H9 (cell line): ENCODE data around the gene OOSP4A. TPM values are rescaled to one million over a fixed set of nuclear protein-coding genes. Genes with fewer than 3 reads are reported as not detected.

Source experiments
- DNase-seq: peaks from one replicate; pipeline ENCODE4 v3.0.0-alpha.2; 2017
- H2AFZ ChIP-seq: one replicate; pipeline ENCODE4 v1.6.1; 2013; ENCODE audit warnings: mild to moderate bottlenecking, low read length, control low read depth, moderate library complexity
- H2AK5ac ChIP-seq: 2 replicates; pipeline ENCODE4 v1.6.1; 2013; ENCODE audit warnings: low read length, control low read depth, mixed read lengths; ENCODE audit not compliant: insufficient read length
- H2BK120ac ChIP-seq: one replicate; pipeline ENCODE4 v1.6.1; 2013; ENCODE audit warnings: low read depth, mild to moderate bottlenecking, low read length, control low read depth, inconsistent platforms; ENCODE audit not compliant: poor library complexity, severe bottlenecking
- H2BK12ac ChIP-seq: 2 replicates; pipeline ENCODE4 v1.6.1; 2013; ENCODE audit warnings: low read length, control low read depth, mixed read lengths, low read depth; ENCODE audit not compliant: insufficient read length
- H2BK15ac ChIP-seq: 2 replicates; pipeline ENCODE4 v1.6.1; 2013; ENCODE audit warnings: low read depth, low read length, control low read depth
- H2BK20ac ChIP-seq: one replicate; pipeline ENCODE4 v1.6.1; 2013; ENCODE audit warnings: low read depth, mild to moderate bottlenecking, low read length, control low read depth, inconsistent platforms; ENCODE audit not compliant: poor library complexity, severe bottlenecking
- H2BK5ac ChIP-seq: 2 replicates; pipeline ENCODE4 v1.6.1; 2013; ENCODE audit warnings: low read length, control low read depth, mixed read lengths; ENCODE audit not compliant: insufficient read length
- H3K14ac ChIP-seq: 2 replicates; pipeline ENCODE4 v1.6.1; 2013; ENCODE audit warnings: low read length, control low read depth; ENCODE audit not compliant: insufficient read depth
- H3K18ac ChIP-seq: 2 replicates; pipeline ENCODE4 v1.6.1; 2013; ENCODE audit warnings: low read depth, mild to moderate bottlenecking, mixed read lengths, low read length, control low read depth; ENCODE audit not compliant: insufficient read length
- H3K23ac ChIP-seq: 2 replicates; pipeline ENCODE4 v1.6.1; 2013; ENCODE audit warnings: low read length, control low read depth, mixed read lengths, low read depth; ENCODE audit not compliant: insufficient read length
- H3K23me2 ChIP-seq: 2 replicates; pipeline ENCODE4 v1.6.1; 2013; ENCODE audit warnings: low read depth, mild to moderate bottlenecking, mixed read lengths, low read length, control low read depth; ENCODE audit not compliant: insufficient read length, poor library complexity, severe bottlenecking
- H3K27ac ChIP-seq: 2 replicates; pipeline ENCODE4 v1.5.1; 2013; ENCODE audit warnings: low read length, control low read depth, mixed read lengths, low read depth; ENCODE audit not compliant: insufficient read length
- H3K27me3 ChIP-seq: 2 replicates; pipeline ENCODE4 v1.6.1; 2013; ENCODE audit warnings: low read length, control low read depth, inconsistent platforms; ENCODE audit not compliant: insufficient read depth
- H3K4ac ChIP-seq: 2 replicates; pipeline ENCODE4 v1.6.1; 2013; ENCODE audit warnings: low read depth, mild to moderate bottlenecking, control low read depth, inconsistent platforms, low read length, moderate library complexity
- H3K4me1 ChIP-seq: 2 replicates; pipeline ENCODE4 v1.6.1; 2013; ENCODE audit warnings: low read length, control low read depth, inconsistent platforms; ENCODE audit not compliant: insufficient read depth
- H3K4me2 ChIP-seq: 2 replicates; pipeline ENCODE4 v1.6.1; 2013; ENCODE audit warnings: low read length, control low read depth, mixed read lengths; ENCODE audit not compliant: insufficient read length, insufficient read depth
- H3K56ac ChIP-seq: 2 replicates; pipeline ENCODE4 v1.6.1; 2013; ENCODE audit warnings: low read depth, mild to moderate bottlenecking, mixed read lengths, low read length, control low read depth; ENCODE audit not compliant: insufficient read length
- H3K79me1 ChIP-seq: 2 replicates; pipeline ENCODE4 v1.6.1; 2013; ENCODE audit warnings: low read depth, mild to moderate bottlenecking, moderate library complexity, low read length, control low read depth, inconsistent platforms; ENCODE audit not compliant: insufficient read depth, poor library complexity, severe bottlenecking
- H3K79me2 ChIP-seq: 2 replicates; pipeline ENCODE4 v1.6.1; 2013; ENCODE audit warnings: low read length, control low read depth, inconsistent platforms; ENCODE audit not compliant: insufficient read depth
- H3K9ac ChIP-seq: 2 replicates; pipeline ENCODE4 v1.6.1; 2013; ENCODE audit warnings: low read length, control low read depth, mixed read lengths; ENCODE audit not compliant: insufficient read length; ENCODE audit errors: extremely low read depth
- H3K9me3 ChIP-seq: one replicate; pipeline ENCODE4 v1.6.1; 2013; ENCODE audit warnings: low read depth, low read length, inconsistent platforms; ENCODE audit not compliant: control insufficient read depth
- H3T11ph ChIP-seq: one replicate; pipeline ENCODE4 v1.6.1; 2013; ENCODE audit warnings: mild to moderate bottlenecking, low read length, control low read depth, inconsistent platforms
- H4K20me1 ChIP-seq: one replicate; pipeline ENCODE4 v1.6.1; 2013; ENCODE audit not compliant: control insufficient read depth, insufficient read length, insufficient read depth
- H4K5ac ChIP-seq: 2 replicates; pipeline ENCODE4 v1.6.1; 2013; ENCODE audit warnings: low read depth, mild to moderate bottlenecking, mixed read lengths, low read length, control low read depth; ENCODE audit not compliant: insufficient read length
- H4K8ac ChIP-seq: replicated peaks from 2 replicates; pipeline ENCODE4 v1.6.1; 2013; ENCODE audit warnings: low read length, control low read depth, mixed read lengths, low read depth; ENCODE audit not compliant: insufficient read length
- H4K91ac ChIP-seq: 2 replicates; pipeline ENCODE4 v1.6.1; 2013; ENCODE audit warnings: low read depth, mild to moderate bottlenecking, moderate library complexity, mixed read lengths, low read length, control low read depth; ENCODE audit not compliant: insufficient read length
- H3K27ac Mint-ChIP-seq, 3 experiments: 2 replicates in 2 of 3; 3 replicates in 1 of 3; pipeline ENCODE4 v1.8.0; 2020 to 2021; ENCODE audit warnings: mixed read lengths in 3 of 3, mild to moderate bottlenecking in 1 of 3, moderate library complexity in 1 of 3
- H3K27me3 Mint-ChIP-seq: 2 replicates; pipeline ENCODE4 v1.8.0; 2021; ENCODE audit warnings: low read depth, mild to moderate bottlenecking, moderate library complexity, mixed read lengths
- H3K36me3 Mint-ChIP-seq, 3 experiments: 2 replicates in 2 of 3; 3 replicates in 1 of 3; pipeline ENCODE4 v1.8.0; 2020 to 2021; ENCODE audit warnings: low read depth in 3 of 3, mixed read lengths in 3 of 3; ENCODE audit not compliant: insufficient read depth in 1 of 3
- H3K4me1 Mint-ChIP-seq, 2 experiments: 2 replicates each; pipeline ENCODE4 v1.8.0; 2020; ENCODE audit warnings: mixed read lengths in 2 of 2
- H3K4me3 Mint-ChIP-seq, 2 experiments: 2 replicates in 1 of 2; 3 replicates in 1 of 2; pipeline ENCODE4 v1.8.0; 2020 to 2021; ENCODE audit warnings: mild to moderate bottlenecking in 2 of 2, mixed read lengths in 2 of 2, moderate library complexity in 1 of 2
- H3K9me3 Mint-ChIP-seq, 2 experiments: 2 replicates in 1 of 2; 3 replicates in 1 of 2; pipeline ENCODE4 v1.8.0; 2020; ENCODE audit warnings: mild to moderate bottlenecking in 2 of 2, mixed read lengths in 2 of 2, moderate library complexity in 1 of 2
- CTCF ChIP-seq: fragments of 200-600 bp; sonication (generic); conservative IDR thresholded peaks from 3 replicates; pipeline ENCODE4 v1.8.0; 2021; ENCODE audit warnings: antibody characterized with exemption, mild to moderate bottlenecking
- WGBS: extraction: QIAGEN DNeasy Blood & Tissue Kit; methylation state at CpG from one replicate; pipeline ENCODE4 v1.1.7; 2013; ENCODE audit warnings: missing lambda C conversion rate, low lambda C conversion rate, mixed read lengths; ENCODE audit not compliant: insufficient read length; ENCODE audit errors: extremely low coverage; 5-methylcytosine and 5-hydroxymethylcytosine counted together
- total RNA-seq: library from RNA; stranded (reverse); gene quantifications from 2 replicates; pipeline ENCODE4 v1.2.1, GENCODE V29; 2021

The OOSP4A gene
- total RNA-seq, 1 experiment from 2014 or later: not detected

GRCh38 chr11:60003729-60004128, 39.9 kb downstream of the OOSP4A start:
- H4K20me1 ChIP-seq: no peaks in the 10 kb centered on the region
- H3T11ph ChIP-seq: no peak overlapping the region
- no peak overlapping the region for H3K9ac ChIP-seq
- H4K91ac ChIP-seq: no peak overlapping the region
- H2BK120ac ChIP-seq: no peak overlapping the region
- peaks cover 5% of the 10 kb centered on the region in 2 experiments; a peak in 3 of 4 replicates for H3K4me1 Mint-ChIP-seq
- H2AFZ ChIP-seq: no peak overlapping the region
- H3K23me2 ChIP-seq: no peaks in the 10 kb centered on the region
- no peak overlapping the region for H2BK12ac ChIP-seq
- no peak for DNase-seq
- H3K4me1 ChIP-seq: no peaks in the 10 kb centered on the region
- no peaks in the 10 kb centered on the region; the same call in 1 of the 2 replicates for H3K27me3 Mint-ChIP-seq
- H4K5ac ChIP-seq: no peak overlapping the region
- H3K4me2 ChIP-seq: no peak overlapping the region
- H3K27me3 ChIP-seq: no peaks in the 10 kb centered on the region
- no peaks in the 10 kb centered on the region for H3K79me2 ChIP-seq
- no peak overlapping the region for H4K8ac ChIP-seq
- H3K4me3 Mint-ChIP-seq: no peak overlapping the region
- no peaks in the 10 kb centered on the region for H3K79me1 ChIP-seq
- H2BK5ac ChIP-seq: no peak overlapping the region
- no peak overlapping the region for H2BK20ac ChIP-seq
- no peak overlapping the region for H3K4ac ChIP-seq
- H3K14ac ChIP-seq: no peak overlapping the region
- no peak overlapping the region for H3K18ac ChIP-seq
- no peaks in the 10 kb centered on the region for H3K36me3 Mint-ChIP-seq
- H3K27ac ChIP-seq: no peak overlapping the region
- no peak overlapping the region for H2AK5ac ChIP-seq
- H2BK15ac ChIP-seq: no peak overlapping the region
- no CpG with 5 or more reads among the region's 2 CpGs for WGBS
- H3K23ac ChIP-seq: no peak overlapping the region
- H3K27ac Mint-ChIP-seq: peak overlapping the region in 1 of 3 experiments; percentile 11; a peak in 1 of 7 replicates
- H3K9me3 Mint-ChIP-seq: no peaks in the 10 kb centered on the region
- TF ChIP-seq CTCF: no peak
- H3K56ac ChIP-seq: no peak overlapping the region
- H3K9me3 ChIP-seq: no peaks in the 10 kb centered on the region
